ENCODE measurements around the gene FADS1. TPM values are rescaled to one million over a fixed set of nuclear protein-coding genes. Genes with fewer than 3 reads are reported as not detected.
A peak's percentile ranks its signal among the peaks of the same experiment; 100 is the strongest.

FADS1 gene
- total RNA-seq, 4 donors from 2014 or later, result 2.2 to 13.8 (median 3.7) TPM

DNA sequence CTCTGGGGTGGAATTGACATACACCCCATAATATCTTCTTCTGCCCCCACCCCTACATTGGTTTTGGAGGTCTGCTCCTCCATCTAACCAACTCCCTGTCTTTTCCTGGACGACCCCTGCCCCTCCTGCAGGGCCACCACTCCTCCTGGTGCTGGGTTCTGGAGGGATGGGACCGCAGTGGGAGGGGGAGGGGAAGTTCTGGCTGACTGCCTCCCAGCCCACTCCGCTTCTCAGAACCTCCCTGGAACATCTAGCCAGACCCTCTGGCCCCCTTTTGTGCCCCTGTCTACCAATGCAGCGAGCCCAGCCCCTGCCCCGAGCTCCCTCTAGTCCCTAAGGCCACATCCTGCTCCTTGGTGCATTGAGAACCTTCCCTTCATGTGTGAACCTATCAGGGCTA, 63.1 kb downstream of the FADS1 start:
- no peak overlapping the region for H3K27ac ChIP-seq
- in situ Hi-C loops (cut with MboI; ENCODE audit: low pct_ligation_motif_present in 1 of 4, low pct_unique_long_range_greater_than_20kb in 1 of 4, low sequenced_read_pairs in 3 of 4) (no loop called here), intact Hi-C loops (cut with DNase I; ENCODE audit: low total_unique reads) (no loop called here)
- peaks cover 14% of the 10 kb centered on the region for H3K27me3 ChIP-seq
- H3K9me3 ChIP-seq, result no peaks in the 10 kb centered on the region
- WGBS, 2 donors (ENCODE audit: low coverage in 1 of 2), result 80 to 82% methylated on average over 1 to 5 of the region's 5 CpGs
- no peak for DNase-seq
- no peak overlapping the region for H3K4me3 ChIP-seq
- H3K36me3 ChIP-seq, result no peaks in the 10 kb centered on the region
- peaks cover 7 to 32% (median 26%) of the 10 kb centered on the region in 4 donors for H3K4me1 ChIP-seq
- TF ChIP-seq EP300 (IDR thresholded peaks at IDR 0.05; ENCODE audit: low read depth) (no peak), POLR2A (IDR thresholded peaks at IDR 0.05) (no peak), POLR2AphosphoS5 (IDR thresholded peaks at IDR 0.05) (no peak)
- TF ChIP-seq, protein P1, sequence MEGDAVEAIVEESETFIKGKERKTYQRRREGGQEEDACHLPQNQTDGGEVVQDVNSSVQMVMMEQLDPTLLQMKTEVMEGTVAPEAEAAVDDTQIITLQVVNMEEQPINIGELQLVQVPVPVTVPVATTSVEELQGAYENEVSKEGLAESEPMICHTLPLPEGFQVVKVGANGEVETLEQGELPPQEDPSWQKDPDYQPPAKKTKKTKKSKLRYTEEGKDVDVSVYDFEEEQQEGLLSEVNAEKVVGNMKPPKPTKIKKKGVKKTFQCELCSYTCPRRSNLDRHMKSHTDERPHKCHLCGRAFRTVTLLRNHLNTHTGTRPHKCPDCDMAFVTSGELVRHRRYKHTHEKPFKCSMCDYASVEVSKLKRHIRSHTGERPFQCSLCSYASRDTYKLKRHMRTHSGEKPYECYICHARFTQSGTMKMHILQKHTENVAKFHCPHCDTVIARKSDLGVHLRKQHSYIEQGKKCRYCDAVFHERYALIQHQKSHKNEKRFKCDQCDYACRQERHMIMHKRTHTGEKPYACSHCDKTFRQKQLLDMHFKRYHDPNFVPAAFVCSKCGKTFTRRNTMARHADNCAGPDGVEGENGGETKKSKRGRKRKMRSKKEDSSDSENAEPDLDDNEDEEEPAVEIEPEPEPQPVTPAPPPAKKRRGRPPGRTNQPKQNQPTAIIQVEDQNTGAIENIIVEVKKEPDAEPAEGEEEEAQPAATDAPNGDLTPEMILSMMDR (IDR thresholded peaks at IDR 0.05), result no peak

DNA sequence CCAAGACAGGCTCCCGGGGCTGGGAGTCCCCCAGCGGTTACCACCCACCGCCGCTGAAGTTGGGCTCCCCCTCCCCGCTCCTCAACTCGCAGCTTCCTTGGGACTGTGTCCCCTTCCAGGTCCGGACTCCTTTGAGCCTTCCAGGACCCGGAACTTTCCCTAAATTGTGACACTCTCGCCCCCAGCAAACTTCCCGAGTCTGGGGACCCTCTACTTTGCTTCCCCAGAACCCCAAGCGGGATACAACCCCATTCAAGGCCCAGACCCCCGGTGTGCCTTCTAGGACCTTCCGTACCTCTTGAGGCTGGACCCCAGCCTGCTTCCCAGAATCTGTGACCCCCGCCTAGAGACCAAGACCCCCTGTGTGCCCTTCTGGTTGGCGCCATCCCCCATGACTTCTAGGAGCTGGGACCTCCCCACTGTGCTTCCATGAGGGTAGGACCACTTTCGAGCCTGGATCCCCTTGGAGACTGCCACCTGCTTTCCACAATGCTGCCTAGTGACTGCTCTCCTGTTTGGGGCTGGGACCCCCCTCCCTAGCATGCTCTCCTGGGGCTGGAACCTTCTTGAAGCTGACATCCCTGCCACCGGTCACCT, 63.8 kb downstream of the FADS1 start:
- Histone ChIP-seq H3K27ac (peak overlapping the region in 1 of 4 donors; percentile 49), H3K27me3 (peaks cover 14% of the 10 kb centered on the region), H3K4me1 (peaks cover 7 to 32% (median 27%) of the 10 kb centered on the region in 4 donors), H3K36me3 (no peaks in the 10 kb centered on the region), H3K9me3 (no peaks in the 10 kb centered on the region), H3K4me3 (peak overlapping the region; percentile 34 to 57 (median 50))
- DNase-seq, result no peak
- in situ Hi-C loops (cut with MboI; ENCODE audit: low pct_ligation_motif_present in 1 of 4, low pct_unique_long_range_greater_than_20kb in 1 of 4, low sequenced_read_pairs in 3 of 4), result no loop called here
- WGBS, 2 donors (ENCODE audit: low coverage in 1 of 2), result 25 to 35% methylated on average over 6 to 17 of the region's 17 CpGs
- intact Hi-C loops (cut with DNase I; ENCODE audit: low total_unique reads), result no loop called here
- TF ChIP-seq POLR2A (IDR thresholded peaks at IDR 0.05) (no peak), POLR2AphosphoS5 (IDR thresholded peaks at IDR 0.05) (no peak), EP300 (IDR thresholded peaks at IDR 0.05; ENCODE audit: low read depth) (no peak)
- TF ChIP-seq, protein P1 (IDR thresholded peaks at IDR 0.05), result no peak

DNA sequence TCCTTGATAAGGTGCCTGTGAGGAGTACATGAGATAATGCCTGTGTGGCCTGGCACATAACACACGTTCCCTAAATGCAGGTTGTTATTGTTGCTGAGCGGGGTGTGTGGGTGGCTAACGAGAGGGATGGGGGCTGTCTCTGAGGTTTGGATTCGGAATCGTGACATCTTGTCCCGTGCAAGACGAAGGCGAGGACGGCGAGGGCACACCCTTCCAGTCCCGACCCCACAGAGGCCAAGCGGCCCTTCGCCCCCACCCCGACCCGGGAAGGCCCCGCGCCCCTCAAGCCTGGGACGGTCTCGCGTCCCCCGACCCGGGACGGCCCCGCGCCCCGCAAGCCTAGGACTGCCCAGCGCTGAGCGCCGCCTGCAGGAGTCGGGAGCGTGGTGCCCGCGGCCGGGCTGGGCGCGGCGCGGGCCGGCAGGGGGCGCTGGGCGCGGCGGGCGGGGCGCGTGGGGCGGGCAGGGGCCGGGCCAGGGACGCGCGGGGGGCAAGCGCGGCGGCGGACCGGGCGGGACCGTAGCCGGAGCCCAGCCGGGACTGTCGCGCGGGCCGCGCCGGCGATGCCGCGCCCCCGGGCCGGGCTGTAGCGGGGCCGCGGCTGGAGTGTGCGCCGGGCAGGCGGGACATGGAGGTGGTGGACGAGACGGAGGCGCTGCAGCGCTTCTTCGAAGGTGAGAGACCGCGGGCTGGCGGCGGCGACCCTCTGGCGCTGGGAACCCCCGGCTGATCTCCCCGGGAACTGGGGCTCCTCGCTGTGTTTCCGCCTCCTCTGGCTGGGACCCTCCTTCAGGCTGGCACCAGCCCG, 64.5 kb downstream of the FADS1 start, which contains the start of gene MYRF:
Gene MYRF (plus strand): TSS at position 520 of the 808 bp plus-strand sequence. CDS start 109 bp downstream, at position 629.
- Histone ChIP-seq H3K27ac (peak within 1 kb of the TSS in 1 of 4 donors; percentile 49), H3K4me1 (peaks cover 7 to 37% (median 32%) of the 10 kb centered on the region in 4 donors), H3K27me3 (peaks cover 14% of the 10 kb centered on the region), H3K36me3 (no peaks in the 10 kb centered on the region), H3K4me3 (peak within 1 kb of the TSS; percentile 34 to 57 (median 50)), H3K9me3 (no peaks in the 10 kb centered on the region)
- intact Hi-C loops (cut with DNase I; ENCODE audit: low total_unique reads) (no loop called here), in situ Hi-C loops (cut with MboI; ENCODE audit: low pct_ligation_motif_present in 1 of 4, low pct_unique_long_range_greater_than_20kb in 1 of 4, low sequenced_read_pairs in 3 of 4) (no loop called here)
- TF ChIP-seq POLR2A (IDR thresholded peaks at IDR 0.05) (no peak), POLR2AphosphoS5 (IDR thresholded peaks at IDR 0.05) (no peak), EP300 (IDR thresholded peaks at IDR 0.05; ENCODE audit: low read depth) (no peak)
- TF ChIP-seq, protein P1 (IDR thresholded peaks at IDR 0.05), result peak; percentile 12 to 49 (median 45)
- WGBS, 2 donors (ENCODE audit: low coverage in 1 of 2), result 3% methylated on average over 35 of the region's 93 CpGs; no CpG with 5 or more reads in 1 of the 2 donors
- DNase-seq, result peak; percentile 75

DNA sequence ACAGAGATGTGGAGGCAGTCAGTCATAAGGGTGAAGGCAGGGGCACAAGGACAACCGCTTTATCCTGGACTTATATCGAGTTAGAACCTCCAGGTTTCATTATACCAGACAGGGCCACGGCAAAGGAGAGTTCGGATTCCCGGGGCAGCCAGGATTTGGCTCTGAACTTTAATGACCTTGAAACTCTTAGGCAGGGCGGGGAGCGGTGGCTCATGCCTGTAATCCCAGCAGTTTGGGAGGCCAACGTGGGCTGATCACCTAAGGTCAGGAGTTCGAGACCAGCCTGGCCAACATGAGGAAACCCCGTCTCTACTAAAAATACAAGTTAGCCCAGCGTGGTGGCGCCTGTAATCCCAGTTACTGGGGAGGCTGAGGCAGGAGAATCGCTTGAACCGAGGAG, 65.4 kb downstream of the FADS1 start:
- WGBS, 2 donors (ENCODE audit: low coverage in 1 of 2), result 74% methylated on average over 14 of the region's 14 CpGs; no CpG with 5 or more reads in 1 of the 2 donors
- intact Hi-C loops (cut with DNase I; ENCODE audit: low total_unique reads) (no loop called here), in situ Hi-C loops (cut with MboI; ENCODE audit: low pct_ligation_motif_present in 1 of 4, low pct_unique_long_range_greater_than_20kb in 1 of 4, low sequenced_read_pairs in 3 of 4) (no loop called here)

More for the DNA sequence above, 65.4 kb downstream of the FADS1 start:
- Histone ChIP-seq H3K27me3 (peaks cover 14% of the 10 kb centered on the region), H3K36me3 (no peaks in the 10 kb centered on the region), H3K27ac (no peak overlapping the region), H3K4me3 (no peak overlapping the region), H3K9me3 (no peaks in the 10 kb centered on the region), H3K4me1 (peaks cover 7 to 30% (median 25%) of the 10 kb centered on the region in 4 donors)
- TF ChIP-seq, protein P1 (IDR thresholded peaks at IDR 0.05), result no peak
- TF ChIP-seq EP300 (IDR thresholded peaks at IDR 0.05; ENCODE audit: low read depth) (no peak), POLR2AphosphoS5 (IDR thresholded peaks at IDR 0.05) (no peak), POLR2A (IDR thresholded peaks at IDR 0.05) (no peak)
- no peak for DNase-seq
